NCI-H2227 treated with DMSO at 0.1 percent for 48 hours (cell line): Measurements from ENCODE around the gene NANOS3.

Experiments used
- DNase-seq: peaks from one replicate; lab custom pipeline; 2025; lab: John Stamatoyannopoulos, UW

The NANOS3 gene

GRCh38 chr19:13864667-13865570 lies 12.0 kb upstream of the NANOS3 start:
- no peak for DNase-seq

GRCh38 chr19:13865571-13866462 lies 11.1 kb upstream of the NANOS3 start:
- no peak for DNase-seq

- DNase-seq, result no peak
These were observed 10.4 kb upstream of the NANOS3 start for GRCh38 chr19:13866463-13867046.

GRCh38 chr19:13868663-13869062 lies 8.3 kb upstream of the NANOS3 start:
- no peak for DNase-seq

- DNase-seq, result no peak
These were observed 7.7 kb upstream of the NANOS3 start for GRCh38 chr19:13869281-13869680.

GRCh38 chr19:13870873-13871272 lies 6.1 kb upstream of the NANOS3 start:
- no peak for DNase-seq

- DNase-seq, result no peak
These were observed 4.6 kb upstream of the NANOS3 start for GRCh38 chr19:13872339-13872694.

- DNase-seq, result no peak
These were observed 4.1 kb upstream of the NANOS3 start for GRCh38 chr19:13872695-13873389.

- no peak for DNase-seq
These were observed 3.0 kb upstream of the NANOS3 start for GRCh38 chr19:13873834-13874515.

GRCh38 chr19:13875824-13876223 lies 1.1 kb upstream of the NANOS3 start:
- DNase-seq, result no peak

- DNase-seq, result no peak
These were observed 369 bp downstream of the NANOS3 start for GRCh38 chr19:13877303-13877702.

GRCh38 chr19:13880059-13881043 lies 3.4 kb downstream of the NANOS3 start:
- peak; percentile 78 for DNase-seq

- DNase-seq, result no peak
These were observed 4.3 kb downstream of the NANOS3 start for GRCh38 chr19:13881251-13881691.

GRCh38 chr19:13881692-13882418 lies 4.9 kb downstream of the NANOS3 start:
- no peak for DNase-seq

GRCh38 chr19:13882419-13882795 lies 5.5 kb downstream of the NANOS3 start:
- DNase-seq, result no peak

- DNase-seq, result no peak
These were observed 5.9 kb downstream of the NANOS3 start for GRCh38 chr19:13882836-13883235.

- DNase-seq, result no peak
These were observed 6.7 kb downstream of the NANOS3 start for GRCh38 chr19:13883516-13884064.

- no peak for DNase-seq
These were observed 8.0 kb downstream of the NANOS3 start for GRCh38 chr19:13884726-13885591.
